Occipital lobe (tissue), 2 donors: ENCODE results near the gene UST. TPM values are rescaled to one million over a fixed set of nuclear protein-coding genes. Genes with fewer than 3 reads are reported as not detected.
"Not testable (repeated sequence)": the region's sequence is repeated elsewhere in the genome, so short reads cannot be mapped to it uniquely, and the experiment has no call there.

Source experiments
- DNase-seq: peaks from one replicate; lab custom pipeline; 2025; lab: John Stamatoyannopoulos, UW
- total RNA-seq: library from RNA; depleted of rRNA; stranded (reverse); fragments of >200 nt; gene quantifications from one replicate; pipeline ENCODE4 v1.2.3, GENCODE V29; 2014

UST gene
- total RNA-seq, 1 donor from 2014 or later, result 48.5 TPM

GRCh38 chr6:148866657-148867268 is 119.9 kb downstream of the UST start:
- no peak for DNase-seq

GRCh38 chr6:148867862-148868261 is 121.0 kb downstream of the UST start:
- no peak for DNase-seq

GRCh38 chr6:148868314-148868713 is 121.5 kb downstream of the UST start:
- DNase-seq, result no peak

DNA sequence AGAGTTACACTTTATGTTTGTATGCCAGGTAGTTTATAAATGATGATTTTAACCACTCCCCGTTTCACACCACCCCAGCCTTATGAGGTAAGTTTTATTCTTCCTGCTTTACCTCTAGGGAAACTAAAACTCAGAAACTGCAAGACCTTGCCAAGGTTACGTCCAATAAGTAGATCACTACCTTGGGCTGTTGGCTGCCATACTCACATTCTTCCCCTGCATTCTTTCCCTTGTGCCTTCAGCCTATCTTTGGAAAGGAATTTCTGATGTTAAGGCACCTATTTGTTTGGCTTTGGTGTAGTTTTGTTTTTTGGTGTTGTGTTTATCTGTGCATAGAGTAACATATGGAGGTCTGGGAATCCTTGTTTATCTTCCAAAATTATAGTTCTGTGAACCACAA is 122.1 kb downstream of the UST start:
- no peak for DNase-seq

- no peak for DNase-seq
Observed at GRCh38 chr6:148869585-148869984, 122.8 kb downstream of the UST start.

DNA sequence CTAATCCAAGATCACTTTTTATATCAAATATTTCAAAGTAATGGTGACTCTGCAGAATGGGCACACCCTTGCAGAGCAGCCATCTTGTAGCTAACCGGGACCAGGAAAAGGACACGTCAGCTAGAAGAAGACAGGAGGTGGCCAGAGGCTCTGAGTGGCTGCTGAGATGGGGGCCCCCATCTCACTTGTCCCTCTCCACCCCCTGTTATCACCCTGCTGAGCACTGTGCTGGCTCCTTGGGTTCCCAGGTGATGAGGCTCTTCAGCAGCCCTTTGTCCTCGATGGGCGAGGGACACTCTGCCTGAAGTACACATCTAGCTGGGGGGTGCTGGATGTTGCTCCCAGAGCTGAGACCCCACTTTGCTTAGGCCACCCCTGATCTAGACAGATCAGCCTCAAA is 126.3 kb downstream of the UST start:
- DNase-seq, result no peak

GRCh38 chr6:148873868-148874267 is 127.0 kb downstream of the UST start:
- DNase-seq, result no peak

DNA sequence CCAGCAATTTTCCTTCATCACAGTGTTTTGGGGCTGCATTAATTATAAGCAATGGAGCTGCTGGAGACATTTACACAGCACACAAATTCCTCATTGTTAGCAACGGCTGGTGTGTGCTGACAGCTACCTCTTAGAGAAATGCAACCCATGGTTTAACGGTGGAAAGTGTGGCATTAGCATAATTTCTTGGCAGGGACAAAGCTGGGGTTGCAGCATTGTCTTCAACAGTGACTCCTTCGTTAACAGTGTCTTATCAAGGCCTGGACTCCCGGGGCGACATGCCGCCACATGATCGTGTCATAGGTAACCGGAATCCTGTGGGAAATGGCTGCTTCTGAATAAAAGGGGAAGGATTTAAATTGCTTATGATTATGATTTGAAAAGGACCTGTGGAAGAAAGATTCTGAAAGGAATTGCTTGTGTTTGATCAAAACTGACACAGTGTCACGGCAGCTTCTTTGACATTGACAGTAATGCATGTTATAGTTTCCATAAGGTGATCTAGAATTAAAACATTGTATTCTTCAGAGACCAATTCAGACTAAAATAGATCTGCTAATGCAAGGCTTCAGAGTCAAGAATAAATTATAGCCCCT is 128.0 kb downstream of the UST start:
- DNase-seq, result no peak

- no peak for DNase-seq
Observed at GRCh38 chr6:148878683-148879082, 131.9 kb downstream of the UST start.

GRCh38 chr6:148880742-148881141 is 133.9 kb downstream of the UST start:
- DNase-seq, result not testable (repeated sequence)

- DNase-seq, result no peak
Observed at GRCh38 chr6:148881593-148882311, 134.9 kb downstream of the UST start.

GRCh38 chr6:148883270-148883669 is 136.4 kb downstream of the UST start:
- DNase-seq, result no peak

GRCh38 chr6:148884461-148884860 is 137.6 kb downstream of the UST start:
- no peak for DNase-seq

GRCh38 chr6:148885136-148885865 is 138.5 kb downstream of the UST start:
- no peak for DNase-seq

GRCh38 chr6:148885925-148886845 is 139.4 kb downstream of the UST start:
- no peak for DNase-seq

DNA sequence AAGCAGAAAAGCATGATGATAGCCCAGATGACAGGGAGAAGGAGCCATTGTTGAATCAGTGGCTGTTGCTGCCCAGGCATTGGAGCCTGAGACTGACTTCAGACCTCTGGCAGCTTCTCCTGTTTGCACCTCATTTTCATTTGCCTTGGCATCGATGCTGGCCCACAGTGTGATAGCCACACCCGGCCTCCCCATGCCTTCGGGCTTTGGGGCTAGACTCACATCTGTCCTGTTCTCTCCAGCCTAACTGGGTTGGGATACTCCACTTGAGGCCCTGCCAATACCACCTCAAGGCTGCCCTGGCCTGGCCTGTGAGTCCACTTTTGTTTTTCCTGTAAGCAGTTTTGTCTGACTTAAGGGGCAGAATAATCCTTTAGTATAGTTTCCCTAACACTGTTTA is 140.4 kb downstream of the UST start:
- DNase-seq, result no peak

DNA sequence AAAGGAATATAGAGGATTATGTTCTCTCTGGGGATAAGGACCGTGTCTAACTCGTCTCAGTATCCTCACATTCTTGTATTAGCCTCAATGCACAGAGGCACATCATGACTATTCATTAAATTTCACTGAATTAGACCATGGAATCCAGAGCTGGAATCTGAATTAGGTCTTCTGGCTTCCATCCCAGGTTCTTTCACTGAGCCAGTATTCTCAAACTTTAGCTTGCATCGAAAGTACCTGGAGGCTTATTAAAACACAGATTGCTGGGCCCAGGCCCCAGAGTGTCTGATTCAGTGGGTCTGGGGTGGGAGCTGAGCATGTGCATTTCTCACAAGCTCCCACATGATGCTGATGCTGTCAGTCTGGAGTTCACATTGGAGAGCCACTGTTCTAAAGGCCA is 142.0 kb downstream of the UST start:
- DNase-seq, result no peak

DNA sequence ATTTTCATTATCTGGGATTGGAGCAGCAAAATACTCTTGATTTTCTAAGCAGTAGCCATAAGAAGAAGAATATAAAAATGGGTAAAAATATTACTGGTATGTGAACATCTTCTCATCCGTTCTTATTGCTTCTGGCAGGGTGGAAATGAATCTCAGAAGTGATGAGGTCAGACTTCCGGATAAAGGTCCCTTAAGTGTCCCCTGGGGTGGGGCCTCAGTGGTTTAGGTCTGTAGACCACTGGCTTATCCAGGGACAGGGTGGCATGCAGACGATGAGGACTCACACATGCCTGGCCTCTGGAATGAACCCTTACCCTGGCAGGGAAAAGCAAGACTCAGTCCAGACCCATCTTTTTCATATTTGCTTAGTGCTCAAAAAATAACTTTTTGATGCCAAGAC is 143.3 kb downstream of the UST start:
- DNase-seq, result no peak

DNA sequence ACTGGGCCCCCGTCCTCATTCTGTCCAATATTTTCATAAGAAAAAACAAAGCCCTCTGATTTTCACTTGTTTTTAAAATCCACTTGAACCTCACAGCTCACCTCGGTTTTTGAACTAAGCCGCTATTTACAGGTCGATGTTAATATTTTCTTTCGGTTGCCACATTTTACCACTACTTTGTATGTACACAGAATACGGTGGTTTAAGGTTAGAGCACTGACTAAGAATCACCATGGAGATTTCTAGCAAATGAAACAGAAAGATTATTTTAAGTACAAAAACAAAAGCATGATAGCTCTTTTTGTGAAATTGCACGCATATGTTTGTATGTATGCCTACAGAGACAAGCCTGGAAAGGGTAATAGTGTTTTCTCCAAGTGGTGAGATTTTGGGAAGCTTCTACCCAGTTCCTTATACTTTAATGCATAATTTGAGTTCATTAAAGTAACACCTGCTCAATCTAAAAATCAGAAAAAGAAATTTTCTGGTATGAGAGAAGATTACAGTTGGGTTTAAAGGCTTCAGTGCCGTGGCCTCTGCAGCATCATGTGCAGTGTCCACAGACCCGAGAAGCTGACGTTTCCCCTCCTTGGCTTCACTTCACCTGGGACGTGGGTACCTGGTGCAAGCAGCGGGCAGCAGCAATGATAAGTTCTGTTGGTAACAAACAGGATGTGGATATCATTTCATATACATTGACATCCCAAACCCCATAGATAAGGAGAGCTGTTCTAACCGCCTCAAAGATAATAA is 144.0 kb downstream of the UST start:
- no peak for DNase-seq

DNA sequence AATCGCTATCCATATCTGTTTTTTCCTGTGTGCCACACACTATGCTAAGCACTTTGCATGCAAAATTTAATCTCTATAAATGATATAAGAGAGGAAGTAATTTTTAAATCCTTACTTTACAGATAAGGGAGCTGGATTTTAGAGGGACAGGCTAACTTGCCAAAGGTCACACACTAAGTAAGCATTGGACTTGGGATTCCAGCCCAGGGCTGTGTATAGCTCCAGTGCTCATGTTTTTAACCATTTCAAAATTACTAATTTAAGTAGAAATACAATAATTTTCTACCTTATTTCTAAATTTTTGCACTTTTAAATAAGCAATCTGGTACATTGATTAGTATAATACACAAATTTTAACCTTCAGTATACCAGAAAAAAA is 144.6 kb downstream of the UST start:
- DNase-seq, result no peak

GRCh38 chr6:148892247-148892646 is 145.4 kb downstream of the UST start:
- DNase-seq, result no peak
